Loucy (cell line): Measurements from ENCODE around the gene ACY1.

Experiments used
- H2AFZ ChIP-seq: fragments of 200-600 bp; sonication (generic); 2 replicates; pipeline ENCODE4 v1.6.0; 2016; ENCODE audit warnings: antibody characterized with exemption, mild to moderate bottlenecking, low read length, moderate library complexity
- H3F3A ChIP-seq: fragments of 200-600 bp; 2 replicates; pipeline ENCODE4 v1.6.0; 2016; ENCODE audit warnings: antibody characterized with exemption, low read depth, mild to moderate bottlenecking
- H3K27me3 ChIP-seq: fragments of 200-600 bp; sonication (generic); 2 replicates; pipeline ENCODE4 v1.6.1; 2014; ENCODE audit warnings: low read length, mild to moderate bottlenecking; ENCODE audit not compliant: insufficient read depth, poor library complexity, severe bottlenecking
- H3K36me3 ChIP-seq: fragments of 200-600 bp; sonication (generic); 2 replicates; pipeline ENCODE4 v1.6.1; 2016; ENCODE audit warnings: low read length; ENCODE audit not compliant: insufficient read depth
- H3K4me1 ChIP-seq: fragments of 200-600 bp; sonication (generic); 2 replicates; pipeline ENCODE4 v1.5.1; 2014; ENCODE audit warnings: low read length, mild to moderate bottlenecking; ENCODE audit not compliant: insufficient read depth, poor library complexity, severe bottlenecking
- H3K4me2 ChIP-seq: fragments of 200-600 bp; sonication (generic); 2 replicates; pipeline ENCODE4 v1.6.0; 2014; ENCODE audit warnings: antibody characterized with exemption, low read length, low read depth, mild to moderate bottlenecking; ENCODE audit not compliant: poor library complexity, severe bottlenecking
- H3K4me3 ChIP-seq: fragments of 200-600 bp; sonication (generic); 2 replicates; pipeline ENCODE4 v1.5.1; 2014; ENCODE audit warnings: low read length, mild to moderate bottlenecking, mixed read lengths; ENCODE audit not compliant: poor library complexity, severe bottlenecking
- H3K79me2 ChIP-seq: fragments of 200-600 bp; sonication (generic); 2 replicates; pipeline ENCODE4 v1.6.1; 2014; ENCODE audit warnings: low read length; ENCODE audit not compliant: insufficient read depth
- H3K9ac ChIP-seq: fragments of 200-600 bp; sonication (generic); 2 replicates; pipeline ENCODE4 v1.6.0; 2014; ENCODE audit warnings: mild to moderate bottlenecking, low read depth, low read length, moderate library complexity; ENCODE audit not compliant: poor library complexity, severe bottlenecking
- H3K9me2 ChIP-seq: fragments of 200-600 bp; sonication (generic); replicated peaks from 2 replicates; pipeline ENCODE4 v1.6.1; 2016; ENCODE audit warnings: low read depth, low read length, mixed read lengths
- H3K9me3 ChIP-seq: fragments of 200-600 bp; sonication (generic); 2 replicates; pipeline ENCODE4 v1.6.1; 2014; ENCODE audit warnings: mild to moderate bottlenecking, antibody characterized with exemption, low read length, low read depth; ENCODE audit not compliant: insufficient read depth
- H4K20me1 ChIP-seq: fragments of 200-600 bp; sonication (generic); 2 replicates; pipeline ENCODE4 v1.6.0; 2014; ENCODE audit warnings: antibody characterized with exemption, low read length, mild to moderate bottlenecking; ENCODE audit not compliant: insufficient read depth, poor library complexity, severe bottlenecking
- EZH2phosphoT487 ChIP-seq: fragments of 200-600 bp; IDR thresholded peaks from 2 replicates; pipeline ENCODE4 v1.6.1; 2018; ENCODE audit warnings: antibody characterized with exemption, mild to moderate bottlenecking, moderate library complexity, borderline replicate concordance
- TF ChIP-seq, protein P1 (sequence below): fragments of 200-600 bp; sonication (generic); conservative IDR thresholded peaks from 2 replicates; pipeline ENCODE4 v1.5.1; 2014; ENCODE audit warnings: mild to moderate bottlenecking, antibody characterized with exemption, low read length

ACY1 gene

DNA sequence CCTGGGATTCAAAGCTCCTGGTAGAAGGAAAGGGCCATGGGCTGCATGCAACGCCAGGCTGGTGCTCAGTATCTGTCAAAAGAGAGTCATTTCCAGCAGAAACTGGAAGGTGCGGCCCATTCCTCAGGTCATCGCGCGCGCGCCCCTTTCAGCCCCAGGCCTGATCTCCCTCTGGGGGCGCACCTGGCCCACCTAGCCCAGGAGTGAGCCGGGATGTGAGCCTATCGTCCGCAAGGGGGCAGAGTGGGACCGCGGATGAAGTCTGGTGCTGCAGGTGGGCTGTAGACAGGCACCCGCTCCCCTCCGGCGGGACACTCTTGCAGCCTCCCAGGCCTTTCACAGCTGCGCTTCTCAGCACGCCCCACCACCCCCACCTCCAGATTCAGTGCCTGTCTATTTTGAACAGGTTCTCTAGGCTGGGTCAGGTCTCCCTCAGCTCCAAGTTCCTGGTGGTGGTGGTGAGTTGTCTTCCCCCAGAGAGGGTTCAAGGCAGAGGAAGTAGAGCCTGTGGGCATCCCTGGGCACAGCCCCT, 18.2 kb downstream of the ACY1 start:
- Histone ChIP-seq H3K4me2 (peak overlapping the region; percentile 36), H4K20me1 (no peaks in the 10 kb centered on the region), H3K9ac (no peak overlapping the region), H3K79me2 (no peaks in the 10 kb centered on the region), H3K4me1 (peaks cover 12% of the 10 kb centered on the region), H3K27me3 (no peaks in the 10 kb centered on the region), H3K36me3 (no peaks in the 10 kb centered on the region), H3F3A (no peaks in the 10 kb centered on the region), H3K9me3 (no peaks in the 10 kb centered on the region), H3K4me3 (peak overlapping the region; percentile 22), H2AFZ (peak overlapping the region; percentile 93), H3K9me2 (no peaks in the 10 kb centered on the region)
- TF ChIP-seq, protein P1, sequence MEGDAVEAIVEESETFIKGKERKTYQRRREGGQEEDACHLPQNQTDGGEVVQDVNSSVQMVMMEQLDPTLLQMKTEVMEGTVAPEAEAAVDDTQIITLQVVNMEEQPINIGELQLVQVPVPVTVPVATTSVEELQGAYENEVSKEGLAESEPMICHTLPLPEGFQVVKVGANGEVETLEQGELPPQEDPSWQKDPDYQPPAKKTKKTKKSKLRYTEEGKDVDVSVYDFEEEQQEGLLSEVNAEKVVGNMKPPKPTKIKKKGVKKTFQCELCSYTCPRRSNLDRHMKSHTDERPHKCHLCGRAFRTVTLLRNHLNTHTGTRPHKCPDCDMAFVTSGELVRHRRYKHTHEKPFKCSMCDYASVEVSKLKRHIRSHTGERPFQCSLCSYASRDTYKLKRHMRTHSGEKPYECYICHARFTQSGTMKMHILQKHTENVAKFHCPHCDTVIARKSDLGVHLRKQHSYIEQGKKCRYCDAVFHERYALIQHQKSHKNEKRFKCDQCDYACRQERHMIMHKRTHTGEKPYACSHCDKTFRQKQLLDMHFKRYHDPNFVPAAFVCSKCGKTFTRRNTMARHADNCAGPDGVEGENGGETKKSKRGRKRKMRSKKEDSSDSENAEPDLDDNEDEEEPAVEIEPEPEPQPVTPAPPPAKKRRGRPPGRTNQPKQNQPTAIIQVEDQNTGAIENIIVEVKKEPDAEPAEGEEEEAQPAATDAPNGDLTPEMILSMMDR = peak; percentile 99
- no peak for TF ChIP-seq EZH2phosphoT487

DNA sequence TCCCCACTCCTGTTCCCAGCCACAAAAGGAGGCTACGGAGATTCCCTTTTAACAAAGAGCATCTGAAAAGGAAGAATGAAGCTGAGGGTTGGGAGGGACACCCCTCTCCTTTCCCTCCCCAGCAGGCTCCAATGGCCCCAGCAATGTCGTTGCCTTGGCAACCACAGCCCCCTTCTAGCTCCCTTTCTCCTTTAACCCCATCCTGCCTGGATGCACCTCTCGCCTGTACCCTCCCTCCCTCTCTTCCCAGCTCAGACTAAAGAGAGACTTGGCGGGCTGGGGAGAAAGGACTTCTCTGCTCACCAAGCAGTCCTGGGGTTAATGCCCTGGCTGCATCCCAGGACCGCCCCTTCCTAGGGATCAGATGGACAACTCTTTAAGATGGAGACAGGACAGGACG, 19.4 kb downstream of the ACY1 start:
- Histone ChIP-seq H3K9me2 (no peaks in the 10 kb centered on the region), H3K36me3 (no peaks in the 10 kb centered on the region), H3K9me3 (no peaks in the 10 kb centered on the region), H3K4me3 (no peak overlapping the region), H3K27me3 (no peaks in the 10 kb centered on the region), H3K4me2 (no peak overlapping the region), H4K20me1 (no peaks in the 10 kb centered on the region), H3F3A (no peaks in the 10 kb centered on the region), H3K4me1 (peaks cover 15% of the 10 kb centered on the region), H3K9ac (no peak overlapping the region), H2AFZ (no peak overlapping the region), H3K79me2 (no peaks in the 10 kb centered on the region)
- TF ChIP-seq, protein P1 = no peak
- TF ChIP-seq EZH2phosphoT487 = no peak

DNA sequence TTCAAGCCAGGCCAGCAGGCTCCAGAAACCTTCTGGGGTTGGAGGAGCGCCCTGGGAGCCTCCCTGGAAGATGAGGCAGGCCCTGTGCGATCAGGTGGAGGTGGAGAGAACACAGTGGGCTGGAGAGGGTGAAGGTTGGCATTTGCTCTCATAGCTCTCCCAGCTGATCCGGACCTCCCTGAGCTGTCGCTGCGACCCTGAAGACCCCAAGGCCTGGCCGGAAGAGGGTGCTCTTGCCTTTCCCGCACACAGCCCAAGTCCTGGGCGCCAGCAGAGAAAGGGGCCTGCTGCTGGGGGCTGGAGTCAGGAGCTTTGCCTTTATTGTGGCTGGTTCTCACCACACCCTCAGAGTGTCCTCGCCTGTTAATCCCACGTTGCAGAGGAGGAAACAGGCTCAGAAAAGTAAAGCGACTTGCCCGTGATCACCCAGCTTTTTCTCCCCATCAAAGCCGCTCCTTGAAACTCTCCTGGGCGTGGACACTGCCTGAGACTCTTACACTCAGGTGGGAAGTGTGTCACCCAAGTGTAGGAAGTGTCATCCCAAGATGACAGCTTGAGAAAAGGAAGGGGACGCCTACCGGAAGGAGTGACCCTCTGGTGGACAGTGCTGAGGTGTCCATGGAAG, 20.9 kb downstream of the ACY1 start:
- Histone ChIP-seq H4K20me1 (no peaks in the 10 kb centered on the region), H3K9ac (peak overlapping the region; percentile 18)

More for the DNA sequence above, 20.9 kb downstream of the ACY1 start:
- no peak overlapping the region for H3K4me3 ChIP-seq
- no peaks in the 10 kb centered on the region for H3F3A ChIP-seq
- no peaks in the 10 kb centered on the region for H3K9me3 ChIP-seq
- peak overlapping the region; percentile 11 for H3K4me2 ChIP-seq
- peak overlapping the region; percentile 56; the same call in 1 of the 2 replicates for H2AFZ ChIP-seq
- TF ChIP-seq, protein P1 = peak; percentile 55
- no peak for TF ChIP-seq EZH2phosphoT487
- no peaks in the 10 kb centered on the region for H3K36me3 ChIP-seq
- no peaks in the 10 kb centered on the region for H3K9me2 ChIP-seq
- peaks cover 15% of the 10 kb centered on the region for H3K4me1 ChIP-seq
- no peaks in the 10 kb centered on the region for H3K27me3 ChIP-seq
- H3K79me2 ChIP-seq = no peaks in the 10 kb centered on the region
